ENCODE results near the gene DOCK6.

DOCK6 gene

DNA sequence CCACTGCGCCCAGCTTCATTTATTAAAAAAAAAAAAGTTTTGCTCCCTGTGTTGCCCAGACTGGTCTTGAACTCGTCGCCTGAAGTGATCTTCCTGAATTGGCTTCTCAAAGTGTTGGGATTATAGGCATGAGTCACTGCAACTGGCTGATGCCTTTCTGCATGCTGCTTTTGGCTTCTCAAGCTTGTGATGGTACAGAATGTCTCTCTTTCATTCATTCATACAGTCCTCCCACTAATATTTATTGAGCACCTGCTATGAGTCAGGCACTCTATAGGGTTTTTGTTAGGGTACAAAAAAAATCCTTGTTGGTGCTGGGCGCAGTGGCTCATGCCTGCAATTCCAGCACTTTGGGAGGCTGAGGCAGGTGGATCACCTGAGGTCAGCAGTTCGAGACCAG, 42.6 kb upstream of the DOCK6 start:
- TF ChIP-seq ZC3H10 (CRISPR knock-in tag; IDR thresholded peaks at IDR 0.05) (no peak), ZNF70 (CRISPR knock-in tag; IDR thresholded peaks at IDR 0.05) (no peak), TCF4 (CRISPR knock-in tag; IDR thresholded peaks at IDR 0.05; ENCODE audit: borderline replicate concordance) (no peak), BACH2 (CRISPR knock-in tag; IDR thresholded peaks at IDR 0.05; ENCODE audit: borderline replicate concordance) (no peak), ISL1 (CRISPR knock-in tag; IDR thresholded peaks at IDR 0.05) (no peak), ZNF8 (CRISPR knock-in tag; IDR thresholded peaks at IDR 0.05) (no peak), PPARA (CRISPR knock-in tag; IDR thresholded peaks at IDR 0.05; ENCODE audit: borderline replicate concordance) (no peak)
- TF ChIP-seq, protein P1, sequence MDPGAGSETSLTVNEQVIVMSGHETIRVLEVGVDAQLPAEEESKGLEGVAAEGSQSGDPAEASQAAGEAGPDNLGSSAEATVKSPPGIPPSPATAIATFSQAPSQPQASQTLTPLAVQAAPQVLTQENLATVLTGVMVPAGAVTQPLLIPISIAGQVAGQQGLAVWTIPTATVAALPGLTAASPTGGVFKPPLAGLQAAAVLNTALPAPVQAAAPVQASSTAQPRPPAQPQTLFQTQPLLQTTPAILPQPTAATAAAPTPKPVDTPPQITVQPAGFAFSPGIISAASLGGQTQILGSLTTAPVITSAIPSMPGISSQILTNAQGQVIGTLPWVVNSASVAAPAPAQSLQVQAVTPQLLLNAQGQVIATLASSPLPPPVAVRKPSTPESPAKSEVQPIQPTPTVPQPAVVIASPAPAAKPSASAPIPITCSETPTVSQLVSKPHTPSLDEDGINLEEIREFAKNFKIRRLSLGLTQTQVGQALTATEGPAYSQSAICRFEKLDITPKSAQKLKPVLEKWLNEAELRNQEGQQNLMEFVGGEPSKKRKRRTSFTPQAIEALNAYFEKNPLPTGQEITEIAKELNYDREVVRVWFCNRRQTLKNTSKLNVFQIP (CRISPR knock-in tag; IDR thresholded peaks at IDR 0.05; ENCODE audit: borderline replicate concordance, low read depth), result no peak
- TF ChIP-seq, protein P2, sequence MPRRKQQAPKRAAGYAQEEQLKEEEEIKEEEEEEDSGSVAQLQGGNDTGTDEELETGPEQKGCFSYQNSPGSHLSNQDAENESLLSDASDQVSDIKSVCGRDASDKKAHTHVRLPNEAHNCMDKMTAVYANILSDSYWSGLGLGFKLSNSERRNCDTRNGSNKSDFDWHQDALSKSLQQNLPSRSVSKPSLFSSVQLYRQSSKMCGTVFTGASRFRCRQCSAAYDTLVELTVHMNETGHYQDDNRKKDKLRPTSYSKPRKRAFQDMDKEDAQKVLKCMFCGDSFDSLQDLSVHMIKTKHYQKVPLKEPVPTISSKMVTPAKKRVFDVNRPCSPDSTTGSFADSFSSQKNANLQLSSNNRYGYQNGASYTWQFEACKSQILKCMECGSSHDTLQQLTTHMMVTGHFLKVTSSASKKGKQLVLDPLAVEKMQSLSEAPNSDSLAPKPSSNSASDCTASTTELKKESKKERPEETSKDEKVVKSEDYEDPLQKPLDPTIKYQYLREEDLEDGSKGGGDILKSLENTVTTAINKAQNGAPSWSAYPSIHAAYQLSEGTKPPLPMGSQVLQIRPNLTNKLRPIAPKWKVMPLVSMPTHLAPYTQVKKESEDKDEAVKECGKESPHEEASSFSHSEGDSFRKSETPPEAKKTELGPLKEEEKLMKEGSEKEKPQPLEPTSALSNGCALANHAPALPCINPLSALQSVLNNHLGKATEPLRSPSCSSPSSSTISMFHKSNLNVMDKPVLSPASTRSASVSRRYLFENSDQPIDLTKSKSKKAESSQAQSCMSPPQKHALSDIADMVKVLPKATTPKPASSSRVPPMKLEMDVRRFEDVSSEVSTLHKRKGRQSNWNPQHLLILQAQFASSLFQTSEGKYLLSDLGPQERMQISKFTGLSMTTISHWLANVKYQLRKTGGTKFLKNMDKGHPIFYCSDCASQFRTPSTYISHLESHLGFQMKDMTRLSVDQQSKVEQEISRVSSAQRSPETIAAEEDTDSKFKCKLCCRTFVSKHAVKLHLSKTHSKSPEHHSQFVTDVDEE (CRISPR knock-in tag; IDR thresholded peaks at IDR 0.05), result no peak
- no peak for ATAC-seq

DNA sequence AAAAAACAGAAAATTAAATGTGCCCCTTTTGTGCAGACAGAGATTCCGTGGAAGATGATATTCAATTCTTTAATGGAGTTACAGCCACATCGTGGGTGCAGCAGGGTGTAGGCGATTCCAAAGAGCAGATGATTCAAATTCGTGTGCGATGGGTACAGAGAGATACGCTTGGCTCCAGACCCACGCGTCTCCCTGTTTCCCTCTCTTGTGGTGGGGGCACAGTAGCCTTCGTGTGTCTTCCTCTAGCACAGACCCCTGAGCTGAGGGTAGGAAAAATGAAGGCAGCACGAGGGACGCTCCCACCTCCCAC, 38.4 kb upstream of the DOCK6 start:
- no peak for ATAC-seq

More for the DNA sequence above, 38.4 kb upstream of the DOCK6 start:
- no peak for TF ChIP-seq PPARA (CRISPR knock-in tag; IDR thresholded peaks at IDR 0.05; ENCODE audit: borderline replicate concordance)
- TF ChIP-seq, protein P3, sequence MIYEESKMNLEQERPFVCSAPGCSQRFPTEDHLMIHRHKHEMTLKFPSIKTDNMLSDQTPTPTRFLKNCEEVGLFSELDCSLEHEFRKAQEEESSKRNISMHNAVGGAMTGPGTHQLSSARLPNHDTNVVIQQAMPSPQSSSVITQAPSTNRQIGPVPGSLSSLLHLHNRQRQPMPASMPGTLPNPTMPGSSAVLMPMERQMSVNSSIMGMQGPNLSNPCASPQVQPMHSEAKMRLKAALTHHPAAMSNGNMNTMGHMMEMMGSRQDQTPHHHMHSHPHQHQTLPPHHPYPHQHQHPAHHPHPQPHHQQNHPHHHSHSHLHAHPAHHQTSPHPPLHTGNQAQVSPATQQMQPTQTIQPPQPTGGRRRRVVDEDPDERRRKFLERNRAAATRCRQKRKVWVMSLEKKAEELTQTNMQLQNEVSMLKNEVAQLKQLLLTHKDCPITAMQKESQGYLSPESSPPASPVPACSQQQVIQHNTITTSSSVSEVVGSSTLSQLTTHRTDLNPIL (CRISPR knock-in tag; IDR thresholded peaks at IDR 0.05; ENCODE audit: low read depth), result no peak
- TF ChIP-seq ZFP30 (CRISPR knock-in tag; IDR thresholded peaks at IDR 0.05), result no peak
- TF ChIP-seq, protein P1 (CRISPR knock-in tag; IDR thresholded peaks at IDR 0.05; ENCODE audit: borderline replicate concordance, low read depth), result no peak
- no peak for TF ChIP-seq ZFP3 (CRISPR knock-in tag; IDR thresholded peaks at IDR 0.05)
- TF ChIP-seq TOX (CRISPR knock-in tag; IDR thresholded peaks at IDR 0.05; ENCODE audit: borderline replicate concordance), result no peak
- no peak for TF ChIP-seq CSDC2 (CRISPR knock-in tag; IDR thresholded peaks at IDR 0.05)
- TF ChIP-seq SNAI2 (CRISPR knock-in tag; IDR thresholded peaks at IDR 0.05), result no peak
- TF ChIP-seq, protein P4, sequence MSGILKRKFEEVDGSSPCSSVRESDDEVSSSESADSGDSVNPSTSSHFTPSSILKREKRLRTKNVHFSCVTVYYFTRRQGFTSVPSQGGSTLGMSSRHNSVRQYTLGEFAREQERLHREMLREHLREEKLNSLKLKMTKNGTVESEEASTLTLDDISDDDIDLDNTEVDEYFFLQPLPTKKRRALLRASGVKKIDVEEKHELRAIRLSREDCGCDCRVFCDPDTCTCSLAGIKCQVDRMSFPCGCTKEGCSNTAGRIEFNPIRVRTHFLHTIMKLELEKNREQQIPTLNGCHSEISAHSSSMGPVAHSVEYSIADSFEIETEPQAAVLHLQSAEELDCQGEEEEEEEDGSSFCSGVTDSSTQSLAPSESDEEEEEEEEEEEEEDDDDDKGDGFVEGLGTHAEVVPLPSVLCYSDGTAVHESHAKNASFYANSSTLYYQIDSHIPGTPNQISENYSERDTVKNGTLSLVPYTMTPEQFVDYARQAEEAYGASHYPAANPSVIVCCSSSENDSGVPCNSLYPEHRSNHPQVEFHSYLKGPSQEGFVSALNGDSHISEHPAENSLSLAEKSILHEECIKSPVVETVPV (CRISPR knock-in tag; IDR thresholded peaks at IDR 0.05), result no peak
- TF ChIP-seq RARB (CRISPR knock-in tag; IDR thresholded peaks at IDR 0.05), result no peak
- no peak for TF ChIP-seq TCF4 (CRISPR knock-in tag; IDR thresholded peaks at IDR 0.05; ENCODE audit: borderline replicate concordance)
- TF ChIP-seq GLIS3 (CRISPR knock-in tag; IDR thresholded peaks at IDR 0.05), result no peak
- TF ChIP-seq, protein P2 (CRISPR knock-in tag; IDR thresholded peaks at IDR 0.05), result no peak
- TF ChIP-seq, protein P5, sequence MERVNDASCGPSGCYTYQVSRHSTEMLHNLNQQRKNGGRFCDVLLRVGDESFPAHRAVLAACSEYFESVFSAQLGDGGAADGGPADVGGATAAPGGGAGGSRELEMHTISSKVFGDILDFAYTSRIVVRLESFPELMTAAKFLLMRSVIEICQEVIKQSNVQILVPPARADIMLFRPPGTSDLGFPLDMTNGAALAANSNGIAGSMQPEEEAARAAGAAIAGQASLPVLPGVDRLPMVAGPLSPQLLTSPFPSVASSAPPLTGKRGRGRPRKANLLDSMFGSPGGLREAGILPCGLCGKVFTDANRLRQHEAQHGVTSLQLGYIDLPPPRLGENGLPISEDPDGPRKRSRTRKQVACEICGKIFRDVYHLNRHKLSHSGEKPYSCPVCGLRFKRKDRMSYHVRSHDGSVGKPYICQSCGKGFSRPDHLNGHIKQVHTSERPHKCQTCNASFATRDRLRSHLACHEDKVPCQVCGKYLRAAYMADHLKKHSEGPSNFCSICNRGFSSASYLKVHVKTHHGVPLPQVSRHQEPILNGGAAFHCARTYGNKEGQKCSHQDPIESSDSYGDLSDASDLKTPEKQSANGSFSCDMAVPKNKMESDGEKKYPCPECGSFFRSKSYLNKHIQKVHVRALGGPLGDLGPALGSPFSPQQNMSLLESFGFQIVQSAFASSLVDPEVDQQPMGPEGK (CRISPR knock-in tag; IDR thresholded peaks at IDR 0.05; ENCODE audit: borderline replicate concordance), result no peak
- no peak for TF ChIP-seq ISL1 (CRISPR knock-in tag; IDR thresholded peaks at IDR 0.05)
- no peak for TF ChIP-seq ZNF70 (CRISPR knock-in tag; IDR thresholded peaks at IDR 0.05)

All from SK-N-SH treated with all-trans-retinoic acid at 6 μM for 48 hours (cell line).